HEK293 (cell line): ENCODE data around the gene INO80E.

Source experiments
- ZNF677 ChIP-seq: fragments of 450-650 bp; IDR thresholded peaks from 2 replicates; pipeline ENCODE4 v1.5.0; 2018; ENCODE audit warnings: missing biosample characterization, mild to moderate bottlenecking, missing genetic modification characterization, moderate library complexity
- ZNF76 ChIP-seq: fragments of 450-650 bp; formaldehyde crosslinking; IDR thresholded peaks from 2 replicates; pipeline ENCODE4; 2016; ENCODE audit warnings: low read depth, missing biosample characterization, missing genetic modification characterization, borderline replicate concordance

GRCh38 chr16:30040221-30040620, 44.2 kb downstream of the INO80E start:
- TF ChIP-seq ZNF677 (tag by site-specific recombination) (no peak), ZNF76 (tag by site-specific recombination) (no peak)
